ENCODE results near the gene PFKL. TPM values are rescaled to one million over a fixed set of nuclear protein-coding genes. Genes with fewer than 3 reads are reported as not detected.

Gene PFKL
- 136 and 145 TPM in 2 replicates for total RNA-seq

DNA sequence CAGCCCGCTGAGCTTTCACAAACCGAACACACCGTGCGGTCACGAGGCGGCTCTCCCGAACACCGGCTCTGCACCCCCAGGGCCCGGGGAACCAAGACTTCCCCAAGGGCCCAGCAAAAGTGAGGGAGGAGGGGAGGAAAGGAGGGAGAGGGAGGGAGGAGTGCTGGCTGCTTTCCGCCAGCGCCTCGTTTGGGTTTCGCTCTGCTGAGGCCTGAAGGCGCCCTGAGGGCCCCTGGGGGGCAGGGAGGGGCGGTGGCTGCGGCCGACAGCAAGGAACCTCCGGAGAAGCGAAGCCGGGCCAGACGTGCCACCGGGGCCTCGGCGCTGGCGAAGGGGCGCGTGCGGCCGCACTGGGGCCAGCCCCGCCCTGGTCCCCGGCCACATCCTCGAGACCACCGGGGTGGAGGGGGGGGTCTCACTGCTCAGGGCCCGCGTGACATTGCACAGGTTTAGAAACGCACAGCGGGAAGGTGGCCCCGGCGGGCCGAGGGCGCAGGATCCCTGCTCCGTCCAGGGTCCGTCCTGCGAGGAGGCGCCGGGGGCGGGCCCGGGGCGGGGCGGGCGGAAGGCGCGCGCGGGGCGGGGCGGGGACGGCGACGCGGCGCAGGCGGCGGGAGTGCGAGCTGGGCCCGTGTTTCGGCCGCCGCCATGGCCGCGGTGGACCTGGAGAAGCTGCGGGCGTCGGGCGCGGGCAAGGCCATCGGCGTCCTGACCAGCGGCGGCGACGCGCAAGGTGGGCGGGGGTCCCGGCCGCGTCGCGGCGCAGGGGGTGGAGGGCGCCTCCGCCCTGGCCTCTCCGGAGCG lies at the start of gene PFKL:
PFKL (plus strand) TSS at position 596 of the 804 bp plus-strand sequence; CDS start at position 649, 53 bp downstream.

DNA sequence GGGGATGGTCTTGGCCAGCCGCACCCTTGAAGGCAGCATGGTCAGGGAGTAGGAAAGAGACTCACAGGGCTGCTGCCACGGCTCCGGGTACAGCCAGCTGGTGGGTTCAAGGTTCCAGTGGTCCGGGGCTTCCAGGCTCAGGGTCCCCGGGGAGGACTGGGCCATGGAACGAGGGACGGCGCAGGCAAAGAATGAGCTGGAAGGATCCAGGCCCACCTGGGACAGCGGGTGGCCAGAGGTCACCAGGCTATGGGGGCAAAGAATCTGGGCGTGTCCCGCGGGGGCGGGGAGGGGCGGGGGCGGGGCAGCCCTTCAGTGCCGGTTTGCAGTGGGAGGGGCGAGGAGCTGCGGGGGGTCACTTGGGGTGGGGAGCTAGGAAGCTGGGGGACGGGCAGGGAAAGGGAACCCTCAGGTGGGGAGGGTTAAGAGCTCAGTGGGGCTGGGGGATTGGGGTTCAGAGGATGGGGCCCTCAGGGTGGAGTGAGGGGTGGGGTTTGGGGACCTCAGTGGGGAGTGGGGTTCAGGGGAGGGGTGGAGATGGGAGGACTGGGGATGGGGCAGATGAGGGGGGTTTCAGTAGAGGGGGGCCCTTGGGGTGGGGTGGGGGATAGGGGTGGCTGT lies 38.1 kb upstream of the PFKL start, which contains the start of gene DNMT3L:
DNMT3L (minus strand) TSS at position 223 of the 621 bp plus-strand sequence. CDS start 638 bp downstream, outside the sequence.

DNA sequence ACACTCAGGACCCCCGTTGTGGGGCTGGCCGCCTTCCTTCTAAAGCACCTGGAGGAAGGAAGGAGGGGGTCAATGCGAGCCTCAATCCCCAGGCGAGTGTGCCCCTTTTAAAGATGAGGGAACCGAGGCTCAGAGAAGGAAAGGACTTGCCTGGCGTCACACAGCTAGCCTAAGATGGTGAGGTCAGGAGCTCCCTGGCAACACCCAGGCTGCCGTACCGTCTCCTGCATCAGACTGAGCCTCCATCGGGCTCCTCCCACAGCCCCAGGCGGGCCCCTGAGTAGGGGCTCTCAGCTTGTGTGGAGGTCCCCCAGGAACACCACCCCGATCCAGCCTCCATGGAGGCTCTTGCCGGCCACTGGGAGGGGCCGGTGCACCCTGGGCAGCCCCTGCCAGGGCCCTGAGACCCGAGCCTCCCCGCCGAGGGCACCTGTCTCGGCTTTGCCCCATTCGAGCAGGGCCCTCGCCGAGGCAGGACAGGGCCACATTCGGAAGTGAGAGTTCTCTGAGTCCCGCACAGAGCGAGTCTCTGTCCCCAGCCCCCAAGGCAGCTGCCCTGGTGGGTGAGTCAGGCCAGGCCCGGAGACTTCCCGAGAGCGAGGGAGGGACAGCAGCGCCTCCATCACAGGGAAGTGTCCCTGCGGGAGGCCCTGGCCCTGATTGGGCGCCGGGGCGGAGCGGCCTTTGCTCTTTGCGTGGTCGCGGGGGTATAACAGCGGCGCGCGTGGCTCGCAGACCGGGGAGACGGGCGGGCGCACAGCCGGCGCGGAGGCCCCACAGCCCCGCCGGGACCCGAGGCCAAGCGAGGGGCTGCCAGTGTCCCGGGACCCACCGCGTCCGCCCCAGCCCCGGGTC lies 14.5 kb upstream of the PFKL start, which contains the start of gene AIRE:
AIRE (plus strand) TSS at position 739 of the 855 bp plus-strand sequence. CDS start 131 bp downstream, outside the sequence.

DNA sequence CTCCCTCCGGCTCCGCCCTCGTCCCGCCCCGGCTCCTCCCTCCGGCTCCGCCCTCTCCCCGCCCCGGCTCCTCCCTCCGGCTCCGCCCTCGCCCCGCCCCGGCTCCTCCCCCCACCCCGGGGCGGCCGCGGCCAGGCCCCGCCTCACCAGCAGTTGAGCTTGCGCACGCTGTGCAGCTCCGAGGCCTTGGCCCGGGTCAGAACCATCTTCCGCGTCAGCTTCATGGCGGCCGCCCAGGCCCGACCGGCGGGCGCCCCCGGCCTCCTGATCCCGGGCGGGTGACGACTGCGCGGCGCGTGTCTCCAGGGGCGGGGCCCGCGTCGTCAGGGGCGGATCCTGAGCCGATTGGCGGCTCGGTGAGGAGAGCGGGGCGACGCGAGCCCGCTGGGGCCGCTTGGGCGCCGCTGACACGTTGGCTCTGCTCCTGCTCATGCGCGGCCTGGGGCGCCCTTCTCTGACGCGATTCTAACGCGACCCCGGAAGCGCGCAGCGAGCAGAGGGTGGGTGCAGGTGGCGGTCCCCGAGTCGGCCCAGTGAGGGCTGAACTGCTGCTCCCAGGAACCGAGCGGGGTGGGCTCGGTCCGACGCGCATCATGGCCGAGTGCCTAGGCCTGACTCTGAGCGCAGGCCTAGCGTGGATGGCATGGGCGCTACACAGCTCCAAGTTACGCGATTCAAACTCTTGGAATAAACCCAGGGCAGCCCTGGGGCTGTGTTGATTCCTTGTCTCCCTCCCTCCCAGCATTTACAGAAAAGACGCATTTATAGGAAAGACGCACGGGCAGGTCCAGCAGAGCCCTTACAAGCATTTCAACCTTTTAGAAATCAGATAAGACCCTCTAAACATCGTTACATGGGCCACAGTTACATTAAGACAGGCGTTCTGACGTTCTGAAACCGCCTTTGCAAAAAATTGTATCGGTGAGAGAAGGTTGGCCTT lies 39.4 kb downstream of the PFKL start, which contains the start of gene CFAP410:
CFAP410 (minus strand) TSS at position 420 of the 940 bp plus-strand sequence; CDS start at position 224, 196 bp downstream.

DNA sequence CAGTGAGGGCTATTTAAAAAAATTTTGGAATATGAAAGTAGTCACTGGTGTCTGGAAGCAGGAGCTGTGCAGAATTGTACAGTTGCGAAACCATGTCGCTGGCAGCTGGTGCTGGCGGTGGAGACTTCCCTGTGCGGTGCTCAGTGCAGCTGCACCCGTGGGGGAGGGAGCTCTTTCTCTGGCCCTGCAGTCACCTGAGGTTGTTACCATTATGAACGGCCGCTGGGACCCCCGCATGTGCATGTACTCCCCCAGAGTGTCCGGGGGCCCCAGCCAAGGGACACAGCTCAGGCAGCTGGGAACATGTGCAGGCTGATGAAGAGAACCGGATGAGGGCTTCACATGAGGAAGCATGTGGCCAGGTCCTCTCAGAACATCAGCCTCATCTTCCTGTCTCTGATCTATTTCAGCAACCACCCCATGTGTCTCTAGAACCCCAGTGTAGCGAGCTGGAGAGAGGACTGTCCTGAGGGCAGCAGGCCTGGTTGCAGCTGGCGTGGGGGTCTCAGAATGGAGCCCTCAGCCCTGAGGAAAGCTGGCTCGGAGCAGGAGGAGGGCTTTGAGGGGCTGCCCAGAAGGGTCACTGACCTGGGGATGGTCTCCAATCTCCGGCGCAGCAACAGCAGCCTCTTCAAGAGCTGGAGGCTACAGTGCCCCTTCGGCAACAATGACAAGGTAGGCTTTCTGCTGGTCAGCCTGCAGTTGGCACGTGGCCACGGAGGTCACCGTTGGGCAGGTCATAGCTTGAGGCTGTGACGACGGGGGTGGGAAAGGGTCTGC lies 53.5 kb downstream of the PFKL start, which contains the start of gene TRPM2:
TRPM2 (plus strand) TSS at position 431 of the 780 bp plus-strand sequence; CDS start at position 511, 80 bp downstream.

Other genes with a start within 250 kb of the PFKL start
- gene PWP2, start 192.7 kb upstream of the PFKL start, total RNA-seq: 18.9 and 24.2 TPM in 2 replicates
- gene GATD3, start 166.4 kb upstream of the PFKL start, total RNA-seq: 25.7 and 27.1 TPM in 2 replicates
- gene ICOSLG, start 59.1 kb upstream of the PFKL start, total RNA-seq: 0.72 and 1.9 TPM in 2 replicates
- not detected in 2 replicates for gene DNMT3L, start 38.2 kb upstream of the PFKL start, total RNA-seq
- gene AIRE, start 14.2 kb upstream of the PFKL start, total RNA-seq: under 0.01 TPM in 1 of 2 replicates, not detected in the other
- 3.1 and 4.0 TPM in 2 replicates for gene CFAP410, start 39.3 kb downstream of the PFKL start, total RNA-seq
- not detected in 2 replicates for gene TRPM2, start 53.6 kb downstream of the PFKL start, total RNA-seq
- 2.4 and 3.0 TPM in 2 replicates for gene LRRC3, start 155.5 kb downstream of the PFKL start, total RNA-seq
- not detected in 2 replicates for gene KRTAP10-1, start 240.1 kb downstream of the PFKL start, total RNA-seq